HepG2 (cell line): Measurements from ENCODE around the gene TSLP. TPM values are rescaled to one million over a fixed set of nuclear protein-coding genes. Genes with fewer than 3 reads are reported as not detected.
A peak's percentile ranks its signal among the peaks of the same experiment; 100 is the strongest.

Experiments used
- ESRRA ChIP-seq: sonication (generic); formaldehyde crosslinking; IDR thresholded peaks from 2 replicates; pipeline ENCODE4 v1.5.1; 2020; ENCODE audit warnings: mild to moderate bottlenecking, low read depth, missing genetic modification reagents
- FOXO1 ChIP-seq: sonication (generic); formaldehyde crosslinking; IDR thresholded peaks from 2 replicates; pipeline ENCODE4 v1.4.0; 2020; ENCODE audit warnings: missing genetic modification reagents
- GATAD2A ChIP-seq: IDR thresholded peaks from 2 replicates; pipeline ENCODE4 v1.6.1; 2016
- HNF1A ChIP-seq, 2 experiments: sonication (generic) in 1 of 2; formaldehyde crosslinking in 1 of 2; IDR thresholded peaks; 2 replicates each; pipeline versions ENCODE4 v1.4.0 to v1.6.1; 2016 to 2020; ENCODE audit warnings: borderline replicate concordance in 1 of 2, low read depth in 1 of 2, mild to moderate bottlenecking in 1 of 2, missing genetic modification reagents in 1 of 2
- IRF9 ChIP-seq: sonication (generic); formaldehyde crosslinking; IDR thresholded peaks from 2 replicates; pipeline ENCODE4 v1.8.0; 2022; ENCODE audit warnings: missing genetic modification reagents, mild to moderate bottlenecking, borderline replicate concordance
- RXRA ChIP-seq: sonication (generic); formaldehyde crosslinking; IDR thresholded peaks from 2 replicates; pipeline ENCODE4 v1.5.1; 2020; ENCODE audit warnings: missing genetic modification reagents
- TEAD3 ChIP-seq: optimal IDR thresholded peaks from 2 replicates; pipeline ENCODE3; 2016; ENCODE audit warnings: borderline replicate concordance
- ZC3H13 ChIP-seq: sonication (generic); formaldehyde crosslinking; IDR thresholded peaks from 2 replicates; pipeline ENCODE4 v1.8.1; 2023; ENCODE audit warnings: mild to moderate bottlenecking, missing genetic modification reagents, moderate library complexity
- ZNF549 ChIP-seq: sonication (generic); formaldehyde crosslinking; IDR thresholded peaks from 2 replicates; pipeline ENCODE4 v1.5.0; 2020; ENCODE audit warnings: missing genetic modification reagents
- ZNF770 ChIP-seq: sonication (generic); formaldehyde crosslinking; IDR thresholded peaks from 2 replicates; pipeline ENCODE4 v1.5.0; 2020; ENCODE audit warnings: mild to moderate bottlenecking, missing genetic modification reagents
- polyA plus RNA-seq, 8 experiments: library from polyadenylated mRNA; depleted of rRNA in 3 of 8; stranded (reverse) in 7 of 8; unstranded in 1 of 8; fragments of >200 nt; fragmentation: Illumina TruSeq in 4 of 8; extraction: Trizol in 4 of 8; gene quantifications; 2 replicates each; pipeline versions ENCODE4 v1.2.1 to v1.2.3, GENCODE V29; 2011 to 2016; ENCODE audit warnings: low read depth in 4 of 8, missing spikeins in 1 of 8, mixed read lengths in 1 of 8; ENCODE audit not compliant: insufficient read depth in 1 of 8
- total RNA-seq, 5 experiments: library from RNA; depleted of rRNA; stranded (reverse); fragments of >200 nt; fragmentation: Illumina TruSeq; extraction: Trizol; gene quantifications; 2 replicates each; pipeline ENCODE4 v1.2.3, GENCODE V29; 2016; ENCODE audit warnings: low read depth in 1 of 5
- TF ChIP-seq, protein P1 (sequence below): IDR thresholded peaks from 2 replicates; pipeline ENCODE4 v1.6.1; 2016; ENCODE audit warnings: mild to moderate bottlenecking
- TF ChIP-seq, protein P2 (sequence below): IDR thresholded peaks from 2 replicates; pipeline ENCODE4 v1.6.1; 2016; ENCODE audit warnings: control low read depth
- TF ChIP-seq, protein P3 (sequence below): sonication (generic); formaldehyde crosslinking; IDR thresholded peaks from 2 replicates; pipeline ENCODE4 v1.5.0; 2020; ENCODE audit warnings: missing genetic modification reagents

The TSLP gene
- total and polyA plus RNA-seq, 2 of the 13 experiments (the other 11 are each of a cell fraction or from before 2014, with no cell fraction given) = not detected

DNA sequence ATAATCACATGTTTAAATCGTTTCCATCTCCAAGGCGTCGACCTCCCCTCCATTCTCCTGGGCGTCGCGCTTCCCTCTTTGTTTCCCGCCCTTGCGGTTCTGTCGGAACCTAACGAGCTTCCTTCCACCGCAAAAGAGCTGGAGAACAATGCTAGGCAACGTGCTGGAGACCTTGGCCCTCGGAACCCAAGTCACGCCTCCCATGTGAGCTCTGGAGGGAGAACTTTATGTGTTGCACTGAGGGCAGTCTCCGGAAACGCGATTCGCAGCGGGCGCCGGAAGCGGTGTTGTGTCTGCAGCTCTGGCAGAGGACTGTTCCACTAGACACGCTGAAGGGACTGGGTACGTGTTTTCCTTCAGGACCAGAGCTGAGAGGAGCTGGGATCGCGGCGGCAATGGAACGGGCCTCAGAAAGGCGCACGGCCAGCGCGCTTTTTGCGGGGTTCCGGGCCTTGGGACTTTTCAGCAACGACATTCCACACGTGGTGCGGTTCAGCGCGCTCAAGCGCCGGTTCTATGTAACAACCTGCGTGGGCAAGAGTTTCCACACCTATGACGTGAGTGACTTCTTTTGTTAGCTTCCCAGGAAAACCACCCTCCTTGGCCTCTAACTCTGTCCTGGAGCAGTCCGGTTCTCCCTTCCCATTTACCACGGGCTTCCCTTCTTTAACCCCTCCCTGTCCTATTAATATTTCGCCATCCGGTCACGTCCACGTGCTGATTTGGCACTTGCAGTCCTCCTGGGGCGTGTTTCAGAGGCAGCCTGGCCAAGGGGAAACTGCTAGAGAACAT, 20.7 kb downstream of the TSLP start, which contains the start of gene WDR36 (continued):
- TF ChIP-seq, protein P1, sequence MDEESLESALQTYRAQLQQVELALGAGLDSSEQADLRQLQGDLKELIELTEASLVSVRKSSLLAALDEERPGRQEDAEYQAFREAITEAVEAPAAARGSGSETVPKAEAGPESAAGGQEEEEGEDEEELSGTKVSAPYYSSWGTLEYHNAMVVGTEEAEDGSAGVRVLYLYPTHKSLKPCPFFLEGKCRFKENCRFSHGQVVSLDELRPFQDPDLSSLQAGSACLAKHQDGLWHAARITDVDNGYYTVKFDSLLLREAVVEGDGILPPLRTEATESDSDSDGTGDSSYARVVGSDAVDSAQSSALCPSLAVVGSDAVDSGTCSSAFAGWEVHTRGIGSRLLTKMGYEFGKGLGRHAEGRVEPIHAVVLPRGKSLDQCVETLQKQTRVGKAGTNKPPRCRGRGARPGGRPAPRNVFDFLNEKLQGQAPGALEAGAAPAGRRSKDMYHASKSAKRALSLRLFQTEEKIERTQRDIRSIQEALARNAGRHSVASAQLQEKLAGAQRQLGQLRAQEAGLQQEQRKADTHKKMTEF (CRISPR knock-in tag) = peak; percentile 97
- TF ChIP-seq FOXO1 (CRISPR knock-in tag) (peak; percentile 85), ZC3H13 (CRISPR knock-in tag) (peak; percentile 85), ZNF549 (CRISPR knock-in tag) (no peak), GATAD2A (peak; percentile 93), TEAD3 (peak; percentile 89), ZNF770 (CRISPR knock-in tag) (peak; percentile 48; the same call in 1 of the 2 replicates), ESRRA (0 out of 2 replicates have a peak, but pooled peaks have one; percentile 33), IRF9 (CRISPR knock-in tag) (peak; percentile 98), RXRA (CRISPR knock-in tag) (peak; percentile 78; the same call in 1 of the 2 replicates), HNF1A (IDR thresholded peaks at IDR 0.05; ENCODE audit: low read depth) (peak; percentile 39; the same call in 1 of the 2 replicates), HNF1A (CRISPR knock-in tag; IDR thresholded peaks at IDR 0.05; ENCODE audit: borderline replicate concordance) (peak; percentile 68; the same call in 1 of the 2 replicates)
- TF ChIP-seq, protein P2, sequence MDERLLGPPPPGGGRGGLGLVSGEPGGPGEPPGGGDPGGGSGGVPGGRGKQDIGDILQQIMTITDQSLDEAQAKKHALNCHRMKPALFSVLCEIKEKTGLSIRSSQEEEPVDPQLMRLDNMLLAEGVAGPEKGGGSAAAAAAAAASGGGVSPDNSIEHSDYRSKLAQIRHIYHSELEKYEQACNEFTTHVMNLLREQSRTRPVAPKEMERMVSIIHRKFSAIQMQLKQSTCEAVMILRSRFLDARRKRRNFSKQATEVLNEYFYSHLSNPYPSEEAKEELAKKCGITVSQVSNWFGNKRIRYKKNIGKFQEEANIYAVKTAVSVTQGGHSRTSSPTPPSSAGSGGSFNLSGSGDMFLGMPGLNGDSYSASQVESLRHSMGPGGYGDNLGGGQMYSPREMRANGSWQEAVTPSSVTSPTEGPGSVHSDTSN = no peak
- TF ChIP-seq, protein P3, sequence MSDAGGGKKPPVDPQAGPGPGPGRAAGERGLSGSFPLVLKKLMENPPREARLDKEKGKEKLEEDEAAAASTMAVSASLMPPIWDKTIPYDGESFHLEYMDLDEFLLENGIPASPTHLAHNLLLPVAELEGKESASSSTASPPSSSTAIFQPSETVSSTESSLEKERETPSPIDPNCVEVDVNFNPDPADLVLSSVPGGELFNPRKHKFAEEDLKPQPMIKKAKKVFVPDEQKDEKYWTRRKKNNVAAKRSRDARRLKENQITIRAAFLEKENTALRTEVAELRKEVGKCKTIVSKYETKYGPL = peak; percentile 92; the same call in 1 of the 2 replicates
